A673 (cell line): Measurements from ENCODE around the gene FADS6.

ENCODE experiments used
- EZH2 ChIP-seq: fragments of 200-600 bp; sonication (generic); IDR thresholded peaks from 2 replicates; pipeline ENCODE4 v1.6.1; 2017; ENCODE audit warnings: borderline replicate concordance, low read depth, mild to moderate bottlenecking, mixed read lengths, antibody characterized with exemption, low read length; ENCODE audit not compliant: poor library complexity, severe bottlenecking
- TF ChIP-seq, protein P1 (sequence below): fragments of 300-800, 200-600 bp; sonication (generic); conservative IDR thresholded peaks from 2 replicates; pipeline ENCODE4 v1.5.1; 2017; ENCODE audit warnings: low read depth, mild to moderate bottlenecking, antibody characterized with exemption, low read length, moderate library complexity, mixed read lengths

- TF ChIP-seq EZH2, result no peak
- TF ChIP-seq, protein P1, sequence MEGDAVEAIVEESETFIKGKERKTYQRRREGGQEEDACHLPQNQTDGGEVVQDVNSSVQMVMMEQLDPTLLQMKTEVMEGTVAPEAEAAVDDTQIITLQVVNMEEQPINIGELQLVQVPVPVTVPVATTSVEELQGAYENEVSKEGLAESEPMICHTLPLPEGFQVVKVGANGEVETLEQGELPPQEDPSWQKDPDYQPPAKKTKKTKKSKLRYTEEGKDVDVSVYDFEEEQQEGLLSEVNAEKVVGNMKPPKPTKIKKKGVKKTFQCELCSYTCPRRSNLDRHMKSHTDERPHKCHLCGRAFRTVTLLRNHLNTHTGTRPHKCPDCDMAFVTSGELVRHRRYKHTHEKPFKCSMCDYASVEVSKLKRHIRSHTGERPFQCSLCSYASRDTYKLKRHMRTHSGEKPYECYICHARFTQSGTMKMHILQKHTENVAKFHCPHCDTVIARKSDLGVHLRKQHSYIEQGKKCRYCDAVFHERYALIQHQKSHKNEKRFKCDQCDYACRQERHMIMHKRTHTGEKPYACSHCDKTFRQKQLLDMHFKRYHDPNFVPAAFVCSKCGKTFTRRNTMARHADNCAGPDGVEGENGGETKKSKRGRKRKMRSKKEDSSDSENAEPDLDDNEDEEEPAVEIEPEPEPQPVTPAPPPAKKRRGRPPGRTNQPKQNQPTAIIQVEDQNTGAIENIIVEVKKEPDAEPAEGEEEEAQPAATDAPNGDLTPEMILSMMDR, result no peak
These were observed 31.7 kb downstream of the FADS6 start for GRCh38 chr17:74861662-74862107.
